Activated naive CD8-positive, alpha-beta T cell treated with anti-CD3 and anti-CD28 coated beads, Interleukin-2, amount 10 ng/mL, durations not matched to agents 7 days and 5 days (primary cell): ENCODE measurements around the gene ATP2A2. TPM values are rescaled to one million over a fixed set of nuclear protein-coding genes. Genes with fewer than 3 reads are reported as not detected.
A peak's percentile ranks its signal among the peaks of the same experiment; 100 is the strongest.

Source experiments
- ATAC-seq: fragments of 150-1000 bp; cut with Tn5 transposase; one replicate; pipeline ENCODE4 v1.10.0; 2021; ENCODE audit warnings: low read depth, moderate library complexity
- POLR2A ChIA-PET: fragments of 350-600 bp; sonication (Branson Sonifier 250); formaldehyde crosslinking; loops from one replicate; lab custom pipeline; 2021; ENCODE audit warnings: antibody characterized with exemption; lab: Charles Lee
- DNase-seq: peaks from one replicate; pipeline ENCODE4 v3.0.0; 2021
- H3K27ac Mint-ChIP-seq: one replicate; pipeline ENCODE4 v1.8.0; 2022; ENCODE audit warnings: mild to moderate bottlenecking, mixed read lengths
- H3K27me3 Mint-ChIP-seq: one replicate; pipeline ENCODE4 v1.8.0; 2022; ENCODE audit warnings: mild to moderate bottlenecking, moderate library complexity, mixed read lengths
- H3K36me3 Mint-ChIP-seq: one replicate; pipeline ENCODE4 v1.8.0; 2021; ENCODE audit warnings: mild to moderate bottlenecking, mixed read lengths
- H3K4me1 Mint-ChIP-seq: one replicate; pipeline ENCODE4 v1.8.0; 2021; ENCODE audit warnings: mixed read lengths
- H3K4me3 Mint-ChIP-seq: one replicate; pipeline ENCODE4 v1.8.0; 2022; ENCODE audit warnings: mild to moderate bottlenecking, moderate library complexity, mixed read lengths
- H3K9me3 Mint-ChIP-seq: one replicate; pipeline ENCODE4 v1.8.0; 2021; ENCODE audit warnings: mixed read lengths
- total RNA-seq, 2 experiments: library from RNA; stranded (reverse); gene quantifications; one replicate each; pipeline ENCODE4 v1.2.3, GENCODE V29; 2021

Gene ATP2A2
- total RNA-seq, 2 experiments from 2014 or later = 96.1 to 100.0 TPM

DNA sequence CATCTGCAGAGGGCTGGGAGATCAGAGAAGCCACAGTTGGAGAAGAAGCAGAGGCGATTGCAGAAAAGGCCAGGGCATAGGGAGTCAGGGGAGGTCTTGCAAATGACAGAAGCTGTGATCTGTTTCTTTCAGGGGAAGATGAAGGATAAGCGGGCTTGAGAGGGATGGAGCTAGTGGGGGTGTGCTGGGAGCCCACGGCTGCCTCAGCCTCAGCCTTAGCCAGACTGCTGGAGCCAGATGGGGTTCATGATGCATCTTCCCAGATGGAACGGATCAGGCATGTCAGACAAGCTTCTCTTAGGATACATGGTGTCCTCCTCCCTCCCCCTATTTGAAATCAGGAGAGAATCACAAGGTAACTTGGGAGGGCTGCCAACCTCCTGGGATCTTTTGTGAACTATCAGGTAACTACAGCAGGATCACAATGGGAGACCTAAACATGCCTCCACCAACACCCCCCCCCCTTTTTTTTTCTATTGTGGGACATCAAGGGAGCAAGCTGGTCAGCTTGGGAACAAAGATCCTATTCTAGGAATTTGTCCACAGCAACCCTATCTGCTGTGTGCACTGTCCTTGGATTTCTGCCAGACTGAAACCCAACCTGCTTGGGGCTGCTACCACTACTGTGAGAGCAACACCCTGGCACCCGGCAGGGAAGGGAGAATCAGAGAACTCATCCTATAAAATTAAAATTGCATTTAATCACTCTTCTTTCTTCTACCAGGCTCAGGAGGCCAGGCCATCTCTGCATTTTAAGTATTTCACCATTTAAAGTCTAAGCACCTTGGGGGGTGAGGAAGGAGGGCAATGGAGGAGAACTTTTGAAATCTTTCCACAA is 10.7 kb upstream of the ATP2A2 start:
- ATAC-seq = no peak
- Mint-ChIP-seq H3K27ac (no peak overlapping the region), H3K4me1 (no peaks in the 10 kb centered on the region), H3K4me3 (no peak overlapping the region), H3K9me3 (no peaks in the 10 kb centered on the region), H3K27me3 (peaks cover 30% of the 10 kb centered on the region), H3K36me3 (no peaks in the 10 kb centered on the region)
- DNase-seq = no peak
- POLR2A ChIA-PET = interaction anchor here (0.6 to 1.6 kb wide), 2 partner anchors 10 to 343 kb away, joined by 6 to 8 read pairs; no protein-coding TSS in a partner anchor

DNA sequence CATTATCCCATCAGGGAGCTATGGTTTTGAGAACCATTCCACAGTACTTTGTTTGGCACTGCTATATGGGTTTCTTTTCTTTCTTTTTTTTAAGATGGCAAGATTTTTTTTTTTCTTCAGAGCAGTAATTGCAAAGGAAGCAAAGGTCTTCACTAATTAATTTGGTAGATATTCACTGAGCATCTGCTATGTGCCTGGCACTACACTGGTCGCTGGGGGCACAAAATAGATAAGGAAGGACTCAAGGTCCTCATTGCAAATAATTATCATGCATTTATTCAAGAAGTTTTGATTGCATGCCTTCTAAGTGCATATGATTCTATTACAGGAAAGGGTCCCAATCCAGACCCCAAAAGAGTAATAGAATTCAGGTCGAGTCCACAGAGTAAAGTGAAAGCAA is 10.0 kb upstream of the ATP2A2 start:
- DNase-seq = no peak
- H3K9me3 Mint-ChIP-seq = no peaks in the 10 kb centered on the region
- H3K27me3 Mint-ChIP-seq = peaks cover 27% of the 10 kb centered on the region
- H3K36me3 Mint-ChIP-seq = no peaks in the 10 kb centered on the region
- POLR2A ChIA-PET = no interaction called here
- no peak for ATAC-seq
- no peaks in the 10 kb centered on the region for H3K4me1 Mint-ChIP-seq
- H3K27ac Mint-ChIP-seq = no peak overlapping the region
- H3K4me3 Mint-ChIP-seq = no peak overlapping the region

DNA sequence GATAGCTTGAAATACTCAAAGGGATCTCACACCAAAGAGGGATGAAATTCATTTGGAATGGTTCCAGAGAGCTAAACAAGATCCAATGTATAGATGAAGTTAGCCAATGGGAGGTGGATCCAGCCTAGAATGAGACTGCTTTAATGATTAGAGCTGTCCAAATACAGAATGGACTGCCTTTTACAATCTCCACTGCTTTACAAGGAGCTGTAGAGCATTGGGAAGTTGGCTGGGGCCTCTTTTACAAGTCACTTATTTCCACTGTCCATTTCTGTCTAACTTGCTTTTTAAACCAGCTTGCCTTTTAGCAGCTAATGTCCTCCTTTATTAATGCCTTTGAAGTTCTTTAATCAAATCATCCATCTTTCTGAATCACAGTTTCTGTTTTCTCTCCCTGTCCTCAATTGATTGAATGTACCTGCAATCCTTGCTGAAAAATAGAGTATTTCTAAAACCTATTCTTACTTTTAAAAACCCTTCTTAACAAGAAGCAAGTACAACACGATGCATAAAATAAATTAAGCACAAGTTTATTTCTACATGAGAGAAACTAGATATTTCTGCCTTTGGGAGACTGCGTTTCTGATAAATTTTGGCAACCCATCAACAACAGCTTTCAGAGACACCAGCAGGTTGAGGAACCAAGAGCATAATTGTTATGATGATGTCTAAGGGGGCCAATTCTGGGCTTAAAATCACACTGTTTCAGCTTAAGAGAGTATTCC is 3.4 kb upstream of the ATP2A2 start:
- DNase-seq = no peak
- ATAC-seq = no peak
- H3K4me3 Mint-ChIP-seq = no peak overlapping the region
- POLR2A ChIA-PET = no interaction called here
- peaks cover 3% of the 10 kb centered on the region for H3K36me3 Mint-ChIP-seq
- H3K27ac Mint-ChIP-seq = no peak overlapping the region
- no peaks in the 10 kb centered on the region for H3K9me3 Mint-ChIP-seq
- H3K27me3 Mint-ChIP-seq = peaks cover 20% of the 10 kb centered on the region
- H3K4me1 Mint-ChIP-seq = peaks cover 7% of the 10 kb centered on the region

DNA sequence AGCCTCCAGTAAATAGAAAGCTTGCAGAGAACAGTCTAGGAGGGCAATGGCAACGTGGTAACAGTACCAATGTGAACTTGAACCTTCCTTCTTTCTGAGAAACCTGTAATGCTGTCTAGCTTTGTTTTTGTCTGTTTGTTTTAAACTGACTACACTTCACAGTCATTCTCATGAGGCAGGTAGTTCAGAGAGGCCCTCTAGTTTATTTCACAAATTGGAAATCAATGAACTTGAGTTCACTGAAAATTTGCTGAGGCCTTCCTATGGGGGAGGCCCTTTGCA is 2.9 kb upstream of the ATP2A2 start:
- peaks cover 7% of the 10 kb centered on the region for H3K36me3 Mint-ChIP-seq
- POLR2A ChIA-PET = no interaction called here
- H3K9me3 Mint-ChIP-seq = no peaks in the 10 kb centered on the region
- DNase-seq (no peak), ATAC-seq (no peak)
- peaks cover 18% of the 10 kb centered on the region for H3K27me3 Mint-ChIP-seq
- H3K27ac Mint-ChIP-seq = no peak overlapping the region
- peaks cover 12% of the 10 kb centered on the region for H3K4me1 Mint-ChIP-seq
- H3K4me3 Mint-ChIP-seq = no peak overlapping the region

DNA sequence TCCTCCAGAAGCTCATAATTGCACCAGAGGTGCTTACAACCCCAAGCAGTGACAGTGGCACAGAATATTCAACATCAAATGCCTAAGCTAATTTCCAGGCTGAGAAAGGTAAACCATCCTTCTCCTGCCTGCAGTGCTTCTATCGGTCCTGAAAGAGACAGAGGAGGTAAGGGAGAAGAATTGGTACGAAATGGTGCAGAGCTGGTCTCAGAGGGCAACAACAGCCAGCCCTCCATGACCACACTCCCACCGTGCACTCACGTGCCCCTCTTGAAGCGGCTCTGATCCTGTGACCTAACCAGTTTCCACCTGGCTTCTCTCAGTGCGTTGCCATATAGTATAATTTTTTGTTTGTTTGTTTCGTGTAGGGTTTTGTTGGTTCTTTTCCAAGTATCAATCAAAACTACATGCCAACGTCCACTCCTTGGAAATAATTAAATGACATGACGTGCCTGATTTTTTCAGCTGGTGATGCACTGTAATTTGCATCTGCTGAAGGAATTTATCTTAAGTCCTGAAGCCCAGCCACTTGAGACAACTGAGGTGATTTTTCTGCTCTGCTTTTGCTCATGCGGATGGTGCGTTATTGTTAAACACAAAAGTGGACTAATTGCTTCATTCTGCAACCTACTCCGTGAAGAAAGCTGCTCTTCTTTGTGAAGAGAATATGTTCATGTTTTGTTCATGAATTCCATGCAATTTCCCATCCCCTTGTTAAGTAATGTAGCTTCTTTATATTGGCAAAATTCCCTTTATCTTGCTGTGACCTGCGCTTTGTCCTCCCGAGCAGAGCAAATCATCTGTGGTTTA is 1.3 kb upstream of the ATP2A2 start:
- peak overlapping the region; percentile 88 for H3K27ac Mint-ChIP-seq

DNA sequence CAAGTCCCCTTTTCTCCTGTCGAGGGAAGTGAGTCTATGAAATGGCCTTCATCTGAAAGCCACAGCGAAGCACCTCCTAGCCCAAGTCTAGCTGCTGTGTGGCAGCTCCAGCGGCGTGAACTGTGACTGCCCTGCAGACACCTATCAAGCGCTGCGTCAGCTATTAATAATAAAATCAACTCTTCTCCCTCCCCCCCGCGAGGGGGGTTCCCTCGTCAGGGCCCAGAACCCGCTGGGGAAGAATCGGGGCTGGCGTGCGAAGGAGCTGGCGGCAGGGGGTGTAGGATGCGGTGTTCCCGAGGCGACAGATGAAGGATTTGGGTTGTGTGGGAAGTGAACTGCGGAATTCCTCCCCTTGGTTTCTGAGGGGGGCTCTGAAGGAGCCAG is 662 bp upstream of the ATP2A2 start:
- no peak for DNase-seq
- H3K36me3 Mint-ChIP-seq = peaks cover 23% of the 10 kb centered on the region
- H3K27ac Mint-ChIP-seq = peak overlapping the region; percentile 88
- peak; percentile 1 for ATAC-seq
- H3K4me3 Mint-ChIP-seq = peak overlapping the region; percentile 89
- peaks cover 17% of the 10 kb centered on the region for H3K27me3 Mint-ChIP-seq
- H3K4me1 Mint-ChIP-seq = peaks cover 28% of the 10 kb centered on the region
- no peaks in the 10 kb centered on the region for H3K9me3 Mint-ChIP-seq
- POLR2A ChIA-PET = interaction anchor here (0.8 to 2.6 kb wide), 13 partner anchors 11 to 222 kb away, joined by 3 to 14 read pairs (median 4); partner anchors contain the start of genes ARPC3, FAM216A, GPN3 and IFT81

More for the DNA sequence above, 1.3 kb upstream of the ATP2A2 start:
- Mint-ChIP-seq H3K9me3 (no peaks in the 10 kb centered on the region), H3K36me3 (peaks cover 20% of the 10 kb centered on the region), H3K4me1 (peaks cover 24% of the 10 kb centered on the region), H3K4me3 (peak overlapping the region; percentile 89), H3K27me3 (peaks cover 17% of the 10 kb centered on the region)
- ATAC-seq (no peak), DNase-seq (no peak)
- POLR2A ChIA-PET = interaction anchor here (0.8 to 2.6 kb wide), 7 partner anchors 10 to 222 kb away, joined by 3 to 14 read pairs (median 4); partner anchors contain the start of genes ARPC3, IFT81, RAD9B and VPS29

DNA sequence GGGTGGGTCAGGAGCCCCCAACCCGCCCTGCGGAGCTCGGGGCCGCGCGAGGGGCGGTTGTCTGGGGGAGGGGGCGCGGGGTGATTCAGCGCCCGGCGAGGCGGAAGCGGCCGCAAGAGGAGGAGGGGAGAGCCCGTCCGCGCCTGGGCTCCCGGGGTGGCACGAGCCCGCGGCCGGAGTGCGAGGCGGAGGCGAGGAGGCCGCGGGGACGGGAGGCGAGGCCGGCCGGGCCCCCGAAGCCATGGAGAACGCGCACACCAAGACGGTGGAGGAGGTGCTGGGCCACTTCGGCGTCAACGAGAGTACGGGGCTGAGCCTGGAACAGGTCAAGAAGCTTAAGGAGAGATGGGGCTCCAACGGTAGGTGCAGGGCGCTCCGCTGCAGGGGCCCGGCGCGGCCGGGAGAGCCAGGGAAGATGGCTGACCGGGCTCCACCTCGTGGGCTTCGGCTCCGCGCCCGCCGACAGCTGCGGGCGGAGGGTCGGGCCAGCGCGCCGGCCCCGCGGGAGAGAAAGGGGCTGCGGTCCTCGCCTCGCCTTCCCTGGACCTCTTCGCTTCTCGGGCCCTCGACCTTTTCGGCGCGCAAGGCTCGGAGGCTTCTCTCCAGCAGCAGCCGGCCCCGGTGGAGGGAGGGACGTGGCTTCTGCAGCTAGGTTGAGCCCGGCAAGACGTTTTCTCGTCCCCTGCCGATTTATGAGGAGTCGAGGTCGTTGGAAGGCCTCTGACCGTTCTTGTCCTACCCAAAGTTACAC is 677 bp downstream of the ATP2A2 start:
- H3K4me3 Mint-ChIP-seq = peak overlapping the region; percentile 88
- H3K9me3 Mint-ChIP-seq = no peaks in the 10 kb centered on the region
- peaks cover 14% of the 10 kb centered on the region for H3K27me3 Mint-ChIP-seq
- POLR2A ChIA-PET = interaction anchor here (0.7 to 2.6 kb wide), 9 partner anchors 8 to 187 kb away, joined by 3 to 14 read pairs (median 4); partner anchors contain the start of genes ARPC3, FAM216A, GPN3 and IFT81
- H3K36me3 Mint-ChIP-seq = peaks cover 24% of the 10 kb centered on the region
- ATAC-seq = peak; percentile 21
- H3K4me1 Mint-ChIP-seq = peaks cover 39% of the 10 kb centered on the region
- H3K27ac Mint-ChIP-seq = peak overlapping the region; percentile 88
- DNase-seq = no peak

DNA sequence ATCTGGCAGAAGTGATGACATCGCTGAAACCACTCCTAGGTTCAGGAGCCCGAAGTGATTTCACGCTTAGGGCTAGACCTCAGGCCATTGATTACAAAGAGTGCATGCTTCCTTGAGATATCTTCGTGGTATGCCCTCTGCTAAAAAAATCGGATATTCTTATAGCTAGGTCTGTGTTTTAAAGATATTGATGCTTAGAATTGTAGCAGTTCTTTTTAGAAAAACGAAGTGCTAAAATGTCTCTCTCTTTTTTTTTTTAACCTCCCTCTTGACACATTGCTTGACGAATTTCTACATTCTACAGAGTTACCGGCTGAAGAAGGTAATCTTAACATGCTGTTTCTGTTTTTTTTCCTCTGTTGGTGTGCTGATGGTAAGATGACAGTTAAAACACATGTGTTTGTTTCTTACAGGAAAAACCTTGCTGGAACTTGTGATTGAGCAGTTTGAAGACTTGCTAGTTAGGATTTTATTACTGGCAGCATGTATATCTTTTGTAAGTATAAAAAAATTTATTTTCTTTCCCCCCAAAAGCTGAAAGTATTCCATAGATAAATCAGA is 1.3 kb downstream of the ATP2A2 start:
- peaks cover 42% of the 10 kb centered on the region for H3K4me1 Mint-ChIP-seq
- peak; percentile 0 for ATAC-seq

DNA sequence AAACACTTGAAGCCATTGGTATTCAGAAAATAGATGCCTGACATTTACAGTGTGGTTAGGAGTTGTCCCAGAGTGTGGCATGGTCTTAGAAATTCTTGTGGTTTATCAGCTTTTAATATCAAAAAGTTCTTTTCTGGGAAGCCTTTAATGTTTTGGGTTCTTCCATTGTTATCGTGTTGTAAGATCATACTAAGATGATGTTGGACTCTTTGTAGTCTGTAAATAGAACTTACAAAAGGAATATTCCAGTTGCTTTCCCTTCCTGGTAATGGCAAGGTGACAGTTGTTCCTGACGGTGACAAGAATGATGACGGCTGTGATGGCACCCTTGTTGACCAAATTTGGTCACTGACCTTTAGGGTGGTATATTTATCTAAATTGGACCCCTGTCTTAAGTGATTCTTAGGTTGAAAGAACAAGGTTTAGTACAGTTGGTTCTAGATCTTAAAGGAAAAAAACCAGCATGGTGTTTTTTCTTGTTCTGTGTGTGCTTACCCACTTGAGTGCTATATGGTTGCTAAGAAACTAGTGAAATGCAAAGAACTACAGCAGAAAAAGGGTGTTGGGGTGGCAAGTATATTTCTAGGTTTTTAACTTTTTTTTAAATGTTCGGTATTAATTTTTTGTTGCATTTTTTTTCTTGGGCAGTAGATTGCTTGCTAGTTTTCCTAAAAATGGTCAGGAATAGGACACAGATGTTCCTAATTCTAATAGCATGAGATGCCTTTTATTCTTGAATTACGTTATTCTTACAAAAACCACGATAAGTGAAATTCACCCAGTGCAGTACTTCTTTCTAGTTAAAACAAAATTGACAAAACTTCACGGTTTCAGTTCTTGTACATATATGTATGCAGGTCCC is 2.1 kb downstream of the ATP2A2 start:
- no peak for DNase-seq
- H3K4me3 Mint-ChIP-seq = peak overlapping the region; percentile 88
- no peaks in the 10 kb centered on the region for H3K9me3 Mint-ChIP-seq
- H3K4me1 Mint-ChIP-seq = peaks cover 42% of the 10 kb centered on the region
- peak overlapping the region; percentile 35 for H3K27ac Mint-ChIP-seq
- peaks cover 33% of the 10 kb centered on the region for H3K36me3 Mint-ChIP-seq
- ATAC-seq = no peak
- H3K27me3 Mint-ChIP-seq = peaks cover 7% of the 10 kb centered on the region
- POLR2A ChIA-PET = interaction anchor here (0.6 to 1.4 kb wide), 3 partner anchors 9 to 185 kb away, joined by 3 to 6 read pairs (median 6); partner anchors contain the start of genes FAM216A and GPN3

More for the DNA sequence above, 1.3 kb downstream of the ATP2A2 start:
- no peak for DNase-seq
- POLR2A ChIA-PET = interaction anchor here (0.6 to 2.6 kb wide), 5 partner anchors 10 to 186 kb away, joined by 3 to 7 read pairs (median 6); partner anchors contain the start of genes ARPC3, FAM216A and GPN3
- Mint-ChIP-seq H3K27me3 (peaks cover 8% of the 10 kb centered on the region), H3K4me3 (peak overlapping the region; percentile 88), H3K9me3 (no peaks in the 10 kb centered on the region), H3K36me3 (peaks cover 28% of the 10 kb centered on the region), H3K27ac (peak overlapping the region; percentile 77)

DNA sequence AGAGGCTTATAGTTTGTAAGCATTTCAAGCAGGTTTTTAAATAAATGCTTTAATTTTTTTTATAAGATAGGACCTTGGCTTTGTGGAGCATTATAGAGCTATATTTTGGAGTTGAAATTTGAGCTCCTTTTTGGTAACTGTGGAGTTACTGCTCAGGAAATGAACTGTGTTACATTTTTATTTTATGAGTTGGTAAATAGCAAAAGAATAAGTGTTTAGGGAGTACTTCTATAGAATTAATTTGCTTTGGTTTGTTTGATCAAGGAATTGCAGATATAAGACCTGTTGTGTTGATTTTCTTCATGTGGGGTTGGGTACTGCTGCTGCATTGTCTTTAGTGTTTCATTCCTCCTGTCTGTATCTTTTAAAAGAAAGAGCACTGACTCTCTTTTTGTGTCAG is 3.5 kb downstream of the ATP2A2 start:
- no peak overlapping the region for H3K27ac Mint-ChIP-seq
- POLR2A ChIA-PET = interaction anchor here (0.6 kb wide), 1 partner anchor 64 kb away, joined by 3 read pairs; no protein-coding TSS in a partner anchor

DNA sequence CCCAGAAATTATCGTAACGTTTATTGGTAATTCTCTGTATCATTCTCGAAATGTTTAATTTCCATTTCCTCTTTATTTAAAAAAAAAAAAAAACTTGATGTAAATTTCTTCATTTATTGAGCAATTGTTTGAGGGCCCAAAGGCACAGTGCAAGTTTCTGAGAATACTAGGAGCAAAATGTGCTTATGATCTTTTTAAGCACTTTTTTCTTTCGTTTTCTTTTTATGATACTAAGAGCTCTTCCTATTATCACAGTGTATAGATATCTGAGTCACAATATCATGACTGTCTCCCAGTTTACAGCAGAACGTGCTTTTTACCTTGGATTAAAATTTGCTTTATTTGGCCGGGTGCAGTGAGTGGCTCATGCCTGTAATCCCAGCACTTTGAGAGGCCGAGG is 5.6 kb downstream of the ATP2A2 start:
- peaks cover 48% of the 10 kb centered on the region for H3K36me3 Mint-ChIP-seq
- H3K4me1 Mint-ChIP-seq = peaks cover 51% of the 10 kb centered on the region
- POLR2A ChIA-PET = no interaction called here
- H3K4me3 Mint-ChIP-seq = no peak overlapping the region
- H3K27me3 Mint-ChIP-seq = no peaks in the 10 kb centered on the region
- no peaks in the 10 kb centered on the region for H3K9me3 Mint-ChIP-seq
- DNase-seq = no peak
- no peak for ATAC-seq
- H3K27ac Mint-ChIP-seq = no peak overlapping the region

More for the DNA sequence above, 3.5 kb downstream of the ATP2A2 start:
- ATAC-seq (no peak), DNase-seq (no peak)
- Mint-ChIP-seq H3K4me3 (peak overlapping the region; percentile 88), H3K4me1 (peaks cover 52% of the 10 kb centered on the region), H3K9me3 (no peaks in the 10 kb centered on the region), H3K27me3 (peaks cover 3% of the 10 kb centered on the region), H3K36me3 (peaks cover 40% of the 10 kb centered on the region)
